GM23338 (cell line): ENCODE results near the gene NEB. TPM values are rescaled to one million over a fixed set of nuclear protein-coding genes. Genes with fewer than 3 reads are reported as not detected.
"Not testable (repeated sequence)": the region's sequence is repeated elsewhere in the genome, so short reads cannot be mapped to it uniquely, and the experiment has no call there.

Experiments
- ATAC-seq: fragments of 200-7000 bp; cut with Tn5 transposase; 3 replicates; pipeline ENCODE4 v1.9.1; 2020
- DNase-seq: peaks from one replicate; pipeline ENCODE4 v3.0.0-alpha.2; 2015; ENCODE audit warnings: low spot score
- H2AFZ ChIP-seq: fragments of 200-600 bp; sonication (generic); 2 replicates; pipeline ENCODE4 v1.8.0; 2016; ENCODE audit warnings: antibody characterized with exemption, mild to moderate bottlenecking, moderate library complexity
- H3F3A ChIP-seq: fragments of 200-600 bp; sonication (generic); replicated peaks from 2 replicates; pipeline ENCODE4 v1.8.0; 2017; ENCODE audit warnings: antibody characterized with exemption, mixed run types, low read depth
- H3K27ac ChIP-seq: fragments of 200-600 bp; sonication (generic); 2 replicates; pipeline ENCODE4 v1.6.1; 2016; ENCODE audit warnings: low read depth
- H3K27me3 ChIP-seq: fragments of 200-600 bp; sonication (generic); 2 replicates; pipeline ENCODE4 v1.8.0; 2016; ENCODE audit warnings: mild to moderate bottlenecking, mixed run types, moderate library complexity; ENCODE audit not compliant: insufficient read depth
- H3K36me3 ChIP-seq: fragments of 200-600 bp; sonication (generic); 2 replicates; pipeline ENCODE4 v1.8.0; 2016; ENCODE audit warnings: mild to moderate bottlenecking; ENCODE audit not compliant: insufficient read depth
- H3K4me1 ChIP-seq: fragments of 200-600 bp; sonication (generic); 2 replicates; pipeline ENCODE4 v1.8.0; 2016; ENCODE audit warnings: mild to moderate bottlenecking, moderate library complexity; ENCODE audit not compliant: insufficient read depth
- H3K4me2 ChIP-seq: fragments of 200-600 bp; sonication (generic); 2 replicates; pipeline ENCODE4 v1.7.1; 2017; ENCODE audit warnings: mixed run types
- H3K4me3 ChIP-seq: fragments of 200-600 bp; sonication (generic); 2 replicates; pipeline ENCODE4 v1.6.1; 2016; ENCODE audit warnings: mixed run types
- H3K79me2 ChIP-seq: fragments of 200-600 bp; sonication (generic); replicated peaks from 2 replicates; pipeline ENCODE4 v1.8.0; 2017; ENCODE audit warnings: mild to moderate bottlenecking; ENCODE audit not compliant: insufficient read depth
- H3K9me2 ChIP-seq: fragments of 200-600 bp; sonication (generic); 2 replicates; pipeline ENCODE4 v1.8.0; 2017; ENCODE audit not compliant: insufficient read depth
- H4K20me1 ChIP-seq: fragments of 200-600 bp; sonication (generic); replicated peaks from 2 replicates; pipeline ENCODE4 v1.8.0; 2017; ENCODE audit warnings: mild to moderate bottlenecking; ENCODE audit not compliant: insufficient read depth
- H3K27ac Mint-ChIP-seq: 2 replicates; pipeline ENCODE4 v1.8.0; 2020; ENCODE audit warnings: inconsistent platforms, mild to moderate bottlenecking, moderate library complexity, mixed read lengths
- H3K27me3 Mint-ChIP-seq: 3 replicates; pipeline ENCODE4 v1.8.0; 2022; ENCODE audit warnings: low read depth, mild to moderate bottlenecking, moderate library complexity, mixed read lengths, inconsistent platforms; ENCODE audit not compliant: insufficient read depth, poor library complexity
- H3K36me3 Mint-ChIP-seq: 3 replicates; pipeline ENCODE4 v1.8.0; 2021; ENCODE audit warnings: low read depth, mild to moderate bottlenecking, inconsistent platforms, moderate library complexity, mixed read lengths
- H3K4me1 Mint-ChIP-seq: 3 replicates; pipeline ENCODE4 v1.8.0; 2020; ENCODE audit warnings: mild to moderate bottlenecking, inconsistent platforms, mixed read lengths
- H3K4me3 Mint-ChIP-seq: 3 replicates; pipeline ENCODE4 v1.8.0; 2021; ENCODE audit warnings: moderate library complexity, mild to moderate bottlenecking, inconsistent platforms, mixed read lengths
- H3K9me3 Mint-ChIP-seq: 3 replicates; pipeline ENCODE4 v1.8.0; 2020; ENCODE audit warnings: moderate library complexity, mild to moderate bottlenecking, inconsistent platforms, mixed read lengths
- EZH2 ChIP-seq: fragments of 200-600 bp; sonication (generic); IDR thresholded peaks from one replicate; pipeline ENCODE4 v1.8.0; 2017; ENCODE audit warnings: antibody characterized with exemption, mild to moderate bottlenecking, low read depth; ENCODE audit not compliant: unreplicated experiment
- EZH2phosphoT487 ChIP-seq: fragments of 200-600 bp; sonication (generic); IDR thresholded peaks from one replicate; pipeline ENCODE4 v1.8.1; 2018; ENCODE audit warnings: antibody characterized with exemption; ENCODE audit not compliant: unreplicated experiment
- JUNB ChIP-seq: IDR thresholded peaks from one replicate; pipeline ENCODE4 v1.6.1; 2016; ENCODE audit warnings: antibody characterized with exemption; ENCODE audit not compliant: unreplicated experiment
- NANOG ChIP-seq: IDR thresholded peaks from 2 replicates; pipeline ENCODE4 v1.6.1; 2016; ENCODE audit warnings: antibody characterized with exemption, borderline replicate concordance
- POLR2AphosphoS5 ChIP-seq: IDR thresholded peaks from 2 replicates; pipeline ENCODE4 v1.6.1; 2016; ENCODE audit warnings: antibody characterized with exemption, low read depth
- ZNF114 ChIP-seq: fragments of 250-450 bp; sonication (Bioruptor Pico); IDR thresholded peaks from 2 replicates; pipeline ENCODE4 v1.5.0; 2020; ENCODE audit warnings: mild to moderate bottlenecking, moderate library complexity
- ZNF331 ChIP-seq: fragments of 250-450 bp; sonication (Bioruptor Pico); IDR thresholded peaks from 2 replicates; pipeline ENCODE4 v1.5.0; 2020; ENCODE audit warnings: low read depth, mild to moderate bottlenecking, moderate library complexity
- polyA plus RNA-seq: library from polyadenylated mRNA; unstranded; fragments of >200 nt; fragmentation: Nextera tagmentation; extraction: Ambion mirVana; gene quantifications from 2 replicates; pipeline ENCODE4 v1.2.1, GENCODE V29; 2016
- total RNA-seq: library from RNA; depleted of rRNA; stranded (reverse); fragments of >200 nt; shearing (Covaris generic); gene quantifications from 2 replicates; pipeline ENCODE4 v1.2.3, GENCODE V29; 2014
- TF ChIP-seq, protein P1 (sequence below): fragments of 250-450 bp; sonication (Bioruptor Pico); IDR thresholded peaks from 2 replicates; pipeline ENCODE4 v1.5.0; 2020; ENCODE audit warnings: mild to moderate bottlenecking, moderate library complexity
- TF ChIP-seq, protein P2 (sequence below), 2 experiments: fragments of 200-600 bp in 1 of 2; sonication (generic) in 1 of 2; conservative IDR thresholded peaks; 2 replicates each; pipeline versions ENCODE4 v1.5.1 to v1.6.1; 2016 to 2017; ENCODE audit warnings: antibody characterized with exemption in 2 of 2, low read depth in 2 of 2, mild to moderate bottlenecking in 2 of 2, moderate library complexity in 1 of 2

NEB gene
- total and polyA plus RNA-seq, 2 experiments from 2014 or later, result 6.2 to 13.7 TPM

DNA sequence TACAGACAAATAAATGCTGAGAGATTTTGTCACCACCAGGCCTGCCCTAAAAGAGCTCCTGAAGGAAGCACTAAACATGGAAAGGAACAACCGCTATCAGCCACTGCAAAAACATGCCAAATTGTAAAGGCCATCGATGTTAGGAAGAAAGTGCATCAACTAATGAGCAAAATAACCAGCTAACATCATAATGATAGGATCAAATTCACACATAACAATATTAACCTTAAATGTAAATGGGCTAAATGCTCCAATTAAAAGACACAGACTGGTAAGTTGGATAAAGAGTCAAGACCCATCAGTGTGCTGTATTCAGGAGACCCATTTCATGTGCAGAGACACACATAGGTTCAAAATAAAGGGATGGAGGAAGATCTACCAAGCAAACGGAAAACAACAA lies 11.0 kb upstream of the NEB start:
- H3K27me3 Mint-ChIP-seq, ATAC-seq, H3K27me3 ChIP-seq, H3K4me1 Mint-ChIP-seq, H3K4me3 ChIP-seq, H3K36me3 ChIP-seq, H3K9me3 Mint-ChIP-seq, H3F3A ChIP-seq, H3K27ac Mint-ChIP-seq, H3K4me3 Mint-ChIP-seq, H2AFZ ChIP-seq, H3K36me3 Mint-ChIP-seq, DNase-seq, H3K27ac ChIP-seq, H3K9me2 ChIP-seq, H3K79me2 ChIP-seq, H4K20me1 ChIP-seq, H3K4me1 ChIP-seq, H3K4me2 ChIP-seq: not testable (repeated sequence)

DNA sequence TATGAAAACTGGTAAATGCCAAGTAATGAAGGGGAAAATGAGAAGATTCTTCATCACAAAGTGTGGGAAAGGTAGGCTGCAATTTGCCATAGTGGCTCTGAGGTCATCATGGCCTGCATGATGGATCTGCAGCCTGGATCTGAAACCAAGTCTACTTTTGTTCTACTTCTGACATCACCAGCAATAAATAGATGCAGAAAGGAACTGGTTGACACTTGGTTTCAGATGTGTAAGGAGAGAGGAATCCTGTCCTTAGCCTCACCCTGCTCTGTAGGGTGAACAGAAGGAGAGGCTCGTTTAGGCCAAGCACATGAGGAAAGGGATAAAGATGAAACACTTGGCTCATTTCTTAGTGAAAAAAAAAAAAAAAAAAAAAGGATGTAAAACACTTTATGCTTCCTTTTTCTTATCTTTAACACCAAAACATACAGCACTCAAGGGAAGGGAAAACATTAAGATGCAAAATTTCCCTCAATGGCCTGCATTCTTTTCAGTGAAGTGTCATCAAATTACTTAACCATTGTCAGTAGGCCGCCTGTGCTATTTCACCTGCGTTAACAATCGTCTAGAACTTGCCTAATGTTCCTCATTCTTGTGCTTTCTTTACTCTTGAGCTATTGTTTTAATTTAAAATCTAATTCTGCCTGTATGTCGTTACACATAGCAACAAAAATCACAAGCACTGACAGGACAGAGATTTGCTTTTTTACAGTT lies 3.9 kb downstream of the NEB start:
- H3K4me2 ChIP-seq, result peak overlapping the region; percentile 36

DNA sequence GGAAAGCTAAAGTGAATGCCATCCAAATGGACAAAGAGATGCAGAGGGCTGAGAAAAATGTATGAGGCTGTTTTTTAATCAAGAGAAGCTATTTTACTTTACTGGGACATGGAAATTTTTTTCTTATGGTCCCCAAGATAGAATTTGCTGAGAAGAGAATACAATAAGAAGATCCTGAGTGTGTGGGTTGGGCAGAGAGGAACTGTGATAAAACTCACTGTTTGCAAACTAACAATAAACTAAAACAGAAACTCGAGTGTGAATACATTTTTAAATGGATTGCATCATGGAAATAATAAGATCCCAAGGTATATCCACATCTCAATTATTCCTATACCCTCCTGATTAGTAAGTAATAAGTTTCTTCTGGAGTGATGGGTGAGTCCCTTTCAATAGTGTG lies 4.4 kb downstream of the NEB start:
- Histone ChIP-seq H3K36me3 (no peaks in the 10 kb centered on the region), H3K4me1 (peaks cover 61% of the 10 kb centered on the region), H3K27me3 (no peaks in the 10 kb centered on the region), H3K4me2 (peak overlapping the region; percentile 36), H3K27ac (peak overlapping the region; percentile 78), H3K9me2 (no peaks in the 10 kb centered on the region), H2AFZ (no peak overlapping the region), H3K79me2 (no peaks in the 10 kb centered on the region), H3F3A (no peaks in the 10 kb centered on the region), H4K20me1 (no peaks in the 10 kb centered on the region), H3K4me3 (peak overlapping the region; percentile 9; the same call in 1 of the 2 replicates)
- Mint-ChIP-seq H3K4me1 (peaks cover 54% of the 10 kb centered on the region), H3K9me3 (no peaks in the 10 kb centered on the region), H3K4me3 (no peak overlapping the region), H3K27me3 (peaks cover 2% of the 10 kb centered on the region), H3K36me3 (no peaks in the 10 kb centered on the region), H3K27ac (peak overlapping the region; percentile 73)
- TF ChIP-seq POLR2AphosphoS5, result no peak
- TF ChIP-seq, protein P1, sequence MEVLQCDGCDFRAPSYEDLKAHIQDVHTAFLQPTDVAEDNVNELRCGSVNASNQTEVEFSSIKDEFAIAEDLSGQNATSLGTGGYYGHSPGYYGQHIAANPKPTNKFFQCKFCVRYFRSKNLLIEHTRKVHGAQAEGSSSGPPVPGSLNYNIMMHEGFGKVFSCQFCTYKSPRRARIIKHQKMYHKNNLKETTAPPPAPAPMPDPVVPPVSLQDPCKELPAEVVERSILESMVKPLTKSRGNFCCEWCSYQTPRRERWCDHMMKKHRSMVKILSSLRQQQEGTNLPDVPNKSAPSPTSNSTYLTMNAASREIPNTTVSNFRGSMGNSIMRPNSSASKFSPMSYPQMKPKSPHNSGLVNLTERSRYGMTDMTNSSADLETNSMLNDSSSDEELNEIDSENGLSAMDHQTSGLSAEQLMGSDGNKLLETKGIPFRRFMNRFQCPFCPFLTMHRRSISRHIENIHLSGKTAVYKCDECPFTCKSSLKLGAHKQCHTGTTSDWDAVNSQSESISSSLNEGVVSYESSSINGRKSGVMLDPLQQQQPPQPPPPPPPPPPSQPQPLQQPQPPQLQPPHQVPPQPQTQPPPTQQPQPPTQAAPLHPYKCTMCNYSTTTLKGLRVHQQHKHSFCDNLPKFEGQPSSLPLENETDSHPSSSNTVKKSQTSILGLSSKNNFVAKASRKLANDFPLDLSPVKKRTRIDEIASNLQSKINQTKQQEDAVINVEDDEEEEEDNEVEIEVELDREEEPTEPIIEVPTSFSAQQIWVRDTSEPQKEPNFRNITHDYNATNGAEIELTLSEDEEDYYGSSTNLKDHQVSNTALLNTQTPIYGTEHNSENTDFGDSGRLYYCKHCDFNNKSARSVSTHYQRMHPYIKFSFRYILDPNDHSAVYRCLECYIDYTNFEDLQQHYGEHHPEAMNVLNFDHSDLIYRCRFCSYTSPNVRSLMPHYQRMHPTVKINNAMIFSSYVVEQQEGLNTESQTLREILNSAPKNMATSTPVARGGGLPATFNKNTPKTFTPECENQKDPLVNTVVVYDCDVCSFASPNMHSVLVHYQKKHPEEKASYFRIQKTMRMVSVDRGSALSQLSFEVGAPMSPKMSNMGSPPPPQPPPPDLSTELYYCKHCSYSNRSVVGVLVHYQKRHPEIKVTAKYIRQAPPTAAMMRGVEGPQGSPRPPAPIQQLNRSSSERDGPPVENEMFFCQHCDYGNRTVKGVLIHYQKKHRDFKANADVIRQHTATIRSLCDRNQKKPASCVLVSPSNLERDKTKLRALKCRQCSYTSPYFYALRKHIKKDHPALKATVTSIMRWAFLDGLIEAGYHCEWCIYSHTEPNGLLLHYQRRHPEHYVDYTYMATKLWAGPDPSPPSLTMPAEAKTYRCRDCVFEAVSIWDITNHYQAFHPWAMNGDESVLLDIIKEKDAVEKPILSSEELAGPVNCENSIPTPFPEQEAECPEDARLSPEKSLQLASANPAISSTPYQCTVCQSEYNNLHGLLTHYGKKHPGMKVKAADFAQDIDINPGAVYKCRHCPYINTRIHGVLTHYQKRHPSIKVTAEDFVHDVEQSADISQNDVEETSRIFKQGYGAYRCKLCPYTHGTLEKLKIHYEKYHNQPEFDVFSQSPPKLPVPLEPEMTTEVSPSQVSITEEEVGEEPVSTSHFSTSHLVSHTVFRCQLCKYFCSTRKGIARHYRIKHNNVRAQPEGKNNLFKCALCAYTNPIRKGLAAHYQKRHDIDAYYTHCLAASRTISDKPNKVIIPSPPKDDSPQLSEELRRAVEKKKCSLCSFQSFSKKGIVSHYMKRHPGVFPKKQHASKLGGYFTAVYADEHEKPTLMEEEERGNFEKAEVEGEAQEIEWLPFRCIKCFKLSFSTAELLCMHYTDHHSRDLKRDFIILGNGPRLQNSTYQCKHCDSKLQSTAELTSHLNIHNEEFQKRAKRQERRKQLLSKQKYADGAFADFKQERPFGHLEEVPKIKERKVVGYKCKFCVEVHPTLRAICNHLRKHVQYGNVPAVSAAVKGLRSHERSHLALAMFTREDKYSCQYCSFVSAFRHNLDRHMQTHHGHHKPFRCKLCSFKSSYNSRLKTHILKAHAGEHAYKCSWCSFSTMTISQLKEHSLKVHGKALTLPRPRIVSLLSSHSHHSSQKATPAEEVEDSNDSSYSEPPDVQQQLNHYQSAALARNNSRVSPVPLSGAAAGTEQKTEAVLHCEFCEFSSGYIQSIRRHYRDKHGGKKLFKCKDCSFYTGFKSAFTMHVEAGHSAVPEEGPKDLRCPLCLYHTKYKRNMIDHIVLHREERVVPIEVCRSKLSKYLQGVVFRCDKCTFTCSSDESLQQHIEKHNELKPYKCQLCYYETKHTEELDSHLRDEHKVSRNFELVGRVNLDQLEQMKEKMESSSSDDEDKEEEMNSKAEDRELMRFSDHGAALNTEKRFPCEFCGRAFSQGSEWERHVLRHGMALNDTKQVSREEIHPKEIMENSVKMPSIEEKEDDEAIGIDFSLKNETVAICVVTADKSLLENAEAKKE (CRISPR knock-in tag), result no peak
- no peak for TF ChIP-seq NANOG
- TF ChIP-seq, protein P2, sequence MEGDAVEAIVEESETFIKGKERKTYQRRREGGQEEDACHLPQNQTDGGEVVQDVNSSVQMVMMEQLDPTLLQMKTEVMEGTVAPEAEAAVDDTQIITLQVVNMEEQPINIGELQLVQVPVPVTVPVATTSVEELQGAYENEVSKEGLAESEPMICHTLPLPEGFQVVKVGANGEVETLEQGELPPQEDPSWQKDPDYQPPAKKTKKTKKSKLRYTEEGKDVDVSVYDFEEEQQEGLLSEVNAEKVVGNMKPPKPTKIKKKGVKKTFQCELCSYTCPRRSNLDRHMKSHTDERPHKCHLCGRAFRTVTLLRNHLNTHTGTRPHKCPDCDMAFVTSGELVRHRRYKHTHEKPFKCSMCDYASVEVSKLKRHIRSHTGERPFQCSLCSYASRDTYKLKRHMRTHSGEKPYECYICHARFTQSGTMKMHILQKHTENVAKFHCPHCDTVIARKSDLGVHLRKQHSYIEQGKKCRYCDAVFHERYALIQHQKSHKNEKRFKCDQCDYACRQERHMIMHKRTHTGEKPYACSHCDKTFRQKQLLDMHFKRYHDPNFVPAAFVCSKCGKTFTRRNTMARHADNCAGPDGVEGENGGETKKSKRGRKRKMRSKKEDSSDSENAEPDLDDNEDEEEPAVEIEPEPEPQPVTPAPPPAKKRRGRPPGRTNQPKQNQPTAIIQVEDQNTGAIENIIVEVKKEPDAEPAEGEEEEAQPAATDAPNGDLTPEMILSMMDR (conservative IDR thresholded peaks at IDR 0.05; ENCODE audit: low read depth in 2 of 2), result no peak
- TF ChIP-seq ZNF331, result no peak
- no peak for TF ChIP-seq JUNB
- ATAC-seq (no peak), DNase-seq (no peak)

More for the DNA sequence above, 3.9 kb downstream of the NEB start:
- H3F3A ChIP-seq, result no peaks in the 10 kb centered on the region
- ATAC-seq (peak; percentile 56), DNase-seq (peak; percentile 63)
- peaks cover 2% of the 10 kb centered on the region for H3K27me3 Mint-ChIP-seq
- peaks cover 61% of the 10 kb centered on the region for H3K4me1 ChIP-seq
- H2AFZ ChIP-seq, result no peak overlapping the region
- no peaks in the 10 kb centered on the region for H3K79me2 ChIP-seq
- H3K27ac Mint-ChIP-seq, result peak overlapping the region; percentile 83
- H3K9me3 Mint-ChIP-seq, result no peaks in the 10 kb centered on the region
- H3K27me3 ChIP-seq, result no peaks in the 10 kb centered on the region
- H3K9me2 ChIP-seq, result no peaks in the 10 kb centered on the region
- H4K20me1 ChIP-seq, result no peaks in the 10 kb centered on the region
- peak overlapping the region; percentile 9; the same call in 1 of the 2 replicates for H3K4me3 ChIP-seq
- H3K4me1 Mint-ChIP-seq, result peaks cover 55% of the 10 kb centered on the region
- TF ChIP-seq EZH2phosphoT487 (no peak), ZNF114 (CRISPR knock-in tag) (no peak), EZH2 (no peak), NANOG (peak; percentile 83; the same call in 1 of the 2 replicates)
- H3K4me3 Mint-ChIP-seq, result no peak overlapping the region
- H3K27ac ChIP-seq, result peak overlapping the region; percentile 78
- H3K36me3 Mint-ChIP-seq, result no peaks in the 10 kb centered on the region
- no peaks in the 10 kb centered on the region for H3K36me3 ChIP-seq
